ENCODE results near the gene C19orf81.

GRCh38 chr19:50632151-50632835 is 17.0 kb upstream of the C19orf81 start:
- TF ChIP-seq CREB1 (IDR thresholded peaks at IDR 0.05), result no peak
- no peak for TF ChIP-seq CREB1 (CRISPR knock-in tag; IDR thresholded peaks at IDR 0.05)
- no peak for TF ChIP-seq ZBTB43 (CRISPR knock-in tag; IDR thresholded peaks at IDR 0.05)

Measured in K562 (cell line).